Limb (tissue), 2 donors: ENCODE data around the gene SH3BP2.

Experiments
- DNase-seq, 2 donors: peaks; one replicate each; pipeline ENCODE4 v3.0.0-alpha.2; 2016; ENCODE audit errors: extremely low spot score in 2 of 2

SH3BP2 gene

DNA sequence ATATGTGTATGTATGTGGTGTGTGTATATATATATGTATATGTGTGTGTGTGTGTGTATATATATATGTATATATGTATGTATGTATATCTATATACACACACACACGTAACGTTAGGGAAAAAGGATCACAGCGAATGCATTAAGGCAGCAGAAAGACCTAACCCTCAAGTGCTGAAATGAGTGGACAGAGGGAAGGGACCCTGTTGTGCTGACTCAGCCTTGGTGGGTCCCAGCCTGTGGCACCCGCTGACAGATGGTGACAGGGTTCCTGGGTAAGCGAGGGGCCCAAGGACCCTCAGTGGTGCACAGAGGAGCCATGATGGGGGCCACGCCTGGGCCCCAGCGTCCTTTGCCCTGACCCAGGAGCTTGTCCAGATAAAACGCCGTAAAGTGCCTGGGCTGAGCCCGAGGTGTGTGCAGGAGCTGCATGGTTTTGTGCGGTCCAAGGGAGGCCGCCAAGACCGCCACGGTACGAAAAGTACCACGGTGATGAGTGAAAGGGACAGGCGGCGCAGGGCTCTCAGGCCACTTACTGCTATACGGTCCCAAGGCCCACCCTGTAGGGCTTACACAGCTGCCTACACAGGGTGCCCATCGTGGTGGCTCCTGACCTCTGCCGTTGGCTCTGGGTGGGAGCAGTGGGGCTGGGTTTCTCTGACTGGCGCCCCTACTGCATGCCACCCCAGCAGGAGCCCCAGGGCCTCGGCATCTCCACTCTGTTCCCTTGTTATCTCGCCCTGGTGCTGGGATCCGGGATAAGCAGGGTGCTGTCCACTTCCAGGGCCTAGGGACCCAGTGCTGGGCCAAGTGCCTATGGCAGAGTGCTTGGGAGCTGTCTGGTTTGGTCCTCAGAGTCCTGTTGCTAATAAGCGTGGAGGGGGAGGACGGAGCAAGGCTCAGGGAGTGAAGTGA, 10.0 kb downstream of the SH3BP2 start:
- no peak for DNase-seq

DNA sequence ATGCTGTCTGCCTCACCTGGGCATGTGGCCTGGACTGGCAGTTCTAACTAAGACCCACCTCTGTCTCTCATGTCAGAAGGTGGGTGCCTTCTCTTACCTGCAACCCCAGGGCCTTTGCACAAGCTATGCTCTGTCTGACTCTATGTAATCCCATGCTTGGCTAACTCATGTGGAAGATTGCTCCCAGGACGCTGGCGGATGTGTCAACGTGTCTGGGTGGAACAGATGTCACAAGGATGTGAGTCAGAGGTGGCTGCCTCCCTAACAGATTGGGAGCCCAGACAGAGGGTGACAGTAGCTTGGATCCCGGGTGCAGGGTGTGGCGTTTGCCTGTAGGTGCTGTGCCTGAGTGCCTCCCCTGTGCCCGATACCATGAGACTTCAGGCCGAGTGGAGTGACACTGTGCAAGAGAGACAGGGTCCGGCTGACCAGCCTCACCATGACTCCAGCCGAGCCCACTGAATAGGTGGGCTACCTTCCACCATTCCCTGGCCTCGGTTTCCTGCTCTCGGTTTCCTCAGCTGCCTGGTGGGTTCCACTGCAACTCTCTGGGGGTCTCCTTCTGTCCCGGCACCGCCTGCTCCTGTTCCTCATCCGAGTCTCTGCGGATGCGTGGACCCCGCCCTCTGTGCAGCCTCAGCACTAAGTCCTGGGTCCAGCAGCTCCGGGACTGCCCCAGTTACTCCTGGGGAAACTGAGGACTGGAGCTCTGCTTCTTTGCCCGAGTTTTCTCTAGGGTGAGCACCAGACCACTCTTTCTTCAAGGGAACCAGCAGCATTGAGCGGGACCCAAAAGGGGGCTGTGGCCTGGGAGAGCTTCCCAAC, 11.0 kb downstream of the SH3BP2 start:
- no peak for DNase-seq

DNA sequence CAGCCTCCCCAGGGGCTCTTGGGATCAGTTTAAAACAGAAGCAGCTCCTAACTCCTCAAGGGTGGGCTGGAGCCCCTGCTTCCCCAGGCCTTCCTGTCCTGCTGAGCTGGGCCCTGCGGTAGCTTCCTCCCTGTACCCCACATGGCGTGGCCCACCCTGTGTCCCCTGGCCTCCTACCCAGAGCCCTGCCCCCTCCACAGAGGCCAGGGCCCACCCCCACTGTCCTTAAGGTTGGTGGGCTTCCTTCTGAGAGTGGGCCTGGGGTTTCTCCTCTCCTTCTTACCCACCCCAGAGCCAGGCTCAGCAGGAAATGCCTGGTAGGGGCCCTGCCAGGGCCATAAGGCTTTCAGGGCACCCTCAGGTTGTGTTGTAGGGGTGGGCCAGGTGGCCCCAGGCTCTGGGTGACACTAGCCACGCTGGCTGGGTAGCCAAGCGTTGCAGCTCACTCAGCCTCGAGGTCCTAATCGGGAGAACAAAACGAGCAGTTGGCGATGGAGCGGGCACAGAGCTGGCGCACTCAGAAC, 11.6 kb downstream of the SH3BP2 start:
- no peak for DNase-seq

DNA sequence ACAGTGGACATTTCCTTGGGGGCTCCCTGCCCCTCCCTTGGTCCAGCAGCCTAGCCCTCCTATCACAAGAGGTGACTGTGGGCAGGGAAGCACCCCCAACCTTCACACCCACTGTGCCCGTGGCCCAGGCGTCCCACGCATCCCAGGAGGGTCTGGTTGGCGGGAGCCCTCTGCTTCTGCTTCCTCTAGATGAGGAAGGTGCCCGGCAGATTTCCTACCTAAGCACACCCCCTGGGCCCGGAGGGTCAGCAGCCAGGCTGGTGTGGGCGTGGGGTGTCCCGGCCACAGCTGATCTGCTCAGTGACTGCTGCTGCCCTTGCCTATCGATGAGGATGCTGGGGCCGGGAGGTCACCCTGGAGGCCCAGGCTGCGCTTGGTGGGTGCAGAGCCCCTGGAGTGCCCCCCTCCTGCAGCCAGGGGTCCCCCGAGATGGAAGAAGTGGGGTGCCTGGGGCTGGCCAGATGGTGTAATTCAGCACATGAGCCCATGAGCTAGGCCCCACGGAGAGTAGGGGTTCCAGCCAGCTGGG, 12.2 kb downstream of the SH3BP2 start:
- no peak for DNase-seq

DNA sequence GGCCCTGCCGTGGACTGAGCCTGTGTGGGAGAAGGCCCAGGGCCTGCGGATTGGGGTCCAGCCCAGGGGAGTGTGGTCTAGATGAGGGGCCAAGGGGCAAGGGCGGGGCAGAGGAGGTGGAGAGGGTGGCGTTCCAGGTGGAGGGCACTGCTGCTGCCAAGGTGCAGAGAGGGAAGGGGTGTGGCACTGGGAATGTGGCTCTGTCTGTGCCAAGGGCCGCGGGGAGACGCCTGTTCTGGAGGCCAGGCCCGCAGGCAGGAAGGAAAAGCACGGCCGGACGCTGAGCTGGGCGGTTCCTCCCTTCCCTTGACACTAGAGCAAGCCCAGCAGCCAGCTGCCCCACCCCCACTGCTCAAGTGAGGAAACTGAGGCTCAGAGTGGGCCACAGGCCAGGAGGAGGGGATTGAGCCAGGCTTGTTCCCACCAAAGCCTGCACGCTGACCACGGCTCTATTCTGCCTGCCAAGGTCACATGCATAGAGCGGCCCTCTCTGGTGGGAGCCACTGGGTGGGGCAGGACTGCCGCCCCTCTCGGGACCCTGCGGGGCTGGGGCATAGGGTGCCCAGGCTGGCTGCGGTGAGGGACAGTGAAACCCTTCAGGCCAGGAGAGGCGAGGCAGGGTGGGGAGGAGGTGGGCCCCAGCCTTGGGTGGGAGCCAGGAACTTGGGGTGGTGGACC, 13.0 kb downstream of the SH3BP2 start:
- DNase-seq = no peak

DNA sequence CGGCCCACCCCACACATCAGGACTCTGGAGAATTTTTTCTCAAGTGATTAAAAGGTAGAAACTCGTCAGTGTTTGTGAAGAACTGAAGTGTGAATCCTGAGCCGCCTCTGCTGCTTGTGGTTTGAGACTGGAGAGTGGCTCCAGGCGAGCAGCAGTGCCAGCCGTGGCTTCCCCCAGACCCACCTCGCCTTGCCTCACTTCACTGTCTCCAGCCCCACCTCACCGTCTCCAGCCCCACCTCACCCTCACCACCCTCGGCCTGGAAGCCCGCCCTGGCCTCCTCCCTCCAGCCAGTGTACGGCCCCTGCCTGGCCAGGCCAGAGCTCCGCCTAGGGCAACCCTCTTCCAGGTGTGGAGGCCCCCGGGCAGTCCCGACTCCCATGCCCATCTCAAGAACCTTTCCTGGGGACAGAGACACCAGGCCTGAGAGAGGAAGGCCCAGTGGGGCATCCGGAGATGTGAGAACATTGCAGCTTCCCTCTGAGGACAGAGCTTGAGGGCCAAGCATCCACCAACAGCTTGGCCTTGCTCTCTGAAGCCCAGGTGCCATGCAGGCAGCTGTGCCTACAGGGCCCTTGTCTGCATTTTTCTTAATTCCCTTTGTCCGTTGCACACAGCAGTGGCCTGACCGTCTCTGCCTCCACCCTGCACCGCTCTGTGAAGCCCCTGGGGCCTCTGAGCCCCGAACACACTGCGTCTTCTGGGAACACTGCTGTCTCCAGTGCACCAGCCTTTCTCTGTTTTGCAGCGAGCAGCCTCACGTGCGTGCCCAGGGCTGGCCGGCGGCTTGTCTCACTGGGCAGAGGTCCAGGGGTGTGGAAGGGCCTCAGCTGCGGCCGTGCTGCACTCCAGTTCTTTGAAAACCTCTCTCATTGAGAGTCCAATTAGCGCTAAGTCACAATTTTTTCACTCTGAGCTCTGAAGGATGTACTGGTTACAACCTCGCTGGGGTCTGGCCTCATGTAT, 13.8 kb downstream of the SH3BP2 start:
- DNase-seq = peak in 1 of 2 donors; percentile 63

DNA sequence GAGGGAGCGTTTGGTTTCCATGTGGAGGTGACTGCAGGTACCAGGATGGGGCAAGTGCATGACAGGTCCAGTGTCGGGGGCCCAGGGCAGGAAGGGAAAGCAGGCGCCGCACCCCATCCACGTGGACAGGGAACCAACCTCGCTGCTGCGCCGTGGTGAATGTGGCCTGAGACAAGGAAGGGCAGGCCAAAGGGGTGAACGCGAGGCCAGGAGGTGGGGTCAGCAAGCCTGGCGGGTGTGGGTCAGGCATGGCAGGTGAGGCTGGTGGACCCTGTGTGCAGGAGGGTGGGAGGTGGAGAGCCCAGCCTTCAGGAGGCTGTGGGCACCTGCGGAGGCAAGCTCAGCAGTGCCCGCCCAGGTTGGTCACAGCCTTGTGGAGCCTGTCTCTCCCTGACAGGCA, 14.7 kb downstream of the SH3BP2 start:
- no peak for DNase-seq

DNA sequence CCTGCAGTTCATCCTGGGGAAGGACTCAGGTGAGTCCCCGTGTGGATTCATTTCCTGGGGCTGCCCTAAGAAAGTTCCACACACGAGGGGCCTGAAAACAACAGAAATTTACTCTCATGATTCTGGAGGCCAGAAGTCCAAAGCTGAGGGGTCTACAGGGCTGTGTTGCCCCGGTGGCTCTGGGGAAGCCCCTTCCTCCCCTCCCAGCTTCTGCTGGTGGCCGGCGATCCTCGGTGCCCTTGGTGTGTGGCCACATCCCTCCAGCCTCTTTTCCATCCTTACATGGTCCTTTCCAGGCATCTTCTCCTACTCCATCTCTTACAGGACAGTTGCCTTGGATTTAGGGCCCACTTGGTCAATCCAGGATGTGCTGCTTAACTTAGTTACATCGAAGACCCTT, 15.1 kb downstream of the SH3BP2 start:
- DNase-seq = no peak

DNA sequence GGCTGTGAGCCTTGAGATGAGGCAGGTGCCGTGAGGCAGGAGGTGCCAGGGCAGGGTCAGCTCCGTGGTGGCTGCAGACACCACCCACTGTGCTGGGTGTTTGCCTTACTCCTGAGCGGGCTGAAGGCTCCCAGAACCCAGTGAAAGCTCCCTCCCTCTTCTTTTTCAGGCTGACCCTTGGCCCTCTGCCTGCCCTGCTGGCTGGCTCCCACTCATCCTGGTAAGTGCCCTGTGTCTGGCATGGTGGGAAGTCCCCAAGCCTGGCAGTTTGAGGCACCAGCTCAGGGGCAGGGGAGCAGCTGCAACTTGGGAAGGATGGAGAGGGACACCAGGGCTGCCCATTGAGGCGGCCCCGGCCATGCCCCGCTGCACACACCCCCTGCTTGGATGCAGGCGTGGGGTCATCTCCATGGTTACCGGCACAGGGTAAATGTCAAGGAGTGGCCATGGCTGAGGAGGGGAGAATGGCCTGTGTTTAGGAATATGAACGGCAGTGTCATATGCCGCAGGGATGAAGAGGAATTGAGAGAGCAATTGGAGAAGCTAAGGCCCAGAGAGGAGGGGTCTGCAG, 16.8 kb downstream of the SH3BP2 start:
- no peak for DNase-seq

DNA sequence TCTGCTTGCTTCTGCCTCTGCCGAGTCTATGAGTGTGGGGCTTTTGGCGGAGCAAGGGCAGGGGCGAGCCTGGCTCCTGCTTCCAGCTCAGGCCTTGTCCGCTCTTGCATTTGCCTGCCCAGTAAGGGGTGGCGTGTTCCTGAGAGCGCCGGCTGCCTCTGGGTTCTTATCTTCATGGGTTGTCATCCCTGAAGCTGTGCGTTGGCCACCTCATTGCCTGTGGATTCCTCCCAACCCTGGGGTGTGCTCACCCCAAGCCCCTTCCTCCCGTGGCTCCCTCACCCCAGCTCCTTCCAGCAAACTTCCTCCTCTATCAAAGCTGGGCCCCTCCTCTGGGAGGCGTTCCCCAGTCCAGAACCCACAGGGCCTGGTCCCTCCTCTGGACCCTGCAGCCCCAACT, 17.5 kb downstream of the SH3BP2 start:
- DNase-seq = no peak

DNA sequence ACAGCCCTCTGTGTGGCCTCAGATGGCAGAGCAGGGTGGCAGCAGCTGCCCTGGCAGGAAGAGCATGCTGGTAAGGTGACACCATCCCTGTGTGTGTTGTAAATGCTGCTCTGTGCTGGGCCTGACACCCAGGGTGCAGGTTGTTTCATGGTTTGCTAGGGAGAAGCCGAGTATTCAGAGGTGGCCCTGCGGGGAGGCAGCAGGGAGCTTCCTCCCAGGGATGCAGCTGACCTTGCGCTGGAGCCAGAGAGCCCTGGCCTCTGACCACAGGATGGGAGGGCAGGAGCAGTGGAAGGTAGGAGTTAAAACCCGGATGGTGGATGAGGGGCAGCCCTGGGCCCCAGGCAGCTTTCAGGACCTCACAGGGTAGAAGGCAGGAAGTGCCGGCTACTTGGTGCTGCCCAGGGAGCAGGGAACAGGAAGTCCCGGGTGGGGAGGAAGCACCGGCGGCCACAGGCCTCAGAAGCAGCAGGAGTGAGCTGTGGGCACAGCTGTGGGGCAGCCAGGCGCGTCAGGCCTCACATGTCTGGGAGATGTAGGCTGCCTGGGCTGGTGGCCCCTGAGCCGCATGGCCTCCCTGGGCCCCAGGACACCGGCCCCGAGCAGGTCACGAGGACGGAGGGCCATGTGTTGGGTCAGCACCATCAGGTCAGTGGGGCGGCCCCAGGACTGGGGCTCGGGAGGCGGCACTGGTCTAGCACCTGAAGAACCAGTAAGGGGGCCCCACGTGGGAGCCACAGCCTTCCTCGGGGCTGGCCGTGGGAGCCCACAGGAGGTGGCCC, 19.1 kb downstream of the SH3BP2 start:
- DNase-seq = peak in 1 of 2 donors; percentile 49

DNA sequence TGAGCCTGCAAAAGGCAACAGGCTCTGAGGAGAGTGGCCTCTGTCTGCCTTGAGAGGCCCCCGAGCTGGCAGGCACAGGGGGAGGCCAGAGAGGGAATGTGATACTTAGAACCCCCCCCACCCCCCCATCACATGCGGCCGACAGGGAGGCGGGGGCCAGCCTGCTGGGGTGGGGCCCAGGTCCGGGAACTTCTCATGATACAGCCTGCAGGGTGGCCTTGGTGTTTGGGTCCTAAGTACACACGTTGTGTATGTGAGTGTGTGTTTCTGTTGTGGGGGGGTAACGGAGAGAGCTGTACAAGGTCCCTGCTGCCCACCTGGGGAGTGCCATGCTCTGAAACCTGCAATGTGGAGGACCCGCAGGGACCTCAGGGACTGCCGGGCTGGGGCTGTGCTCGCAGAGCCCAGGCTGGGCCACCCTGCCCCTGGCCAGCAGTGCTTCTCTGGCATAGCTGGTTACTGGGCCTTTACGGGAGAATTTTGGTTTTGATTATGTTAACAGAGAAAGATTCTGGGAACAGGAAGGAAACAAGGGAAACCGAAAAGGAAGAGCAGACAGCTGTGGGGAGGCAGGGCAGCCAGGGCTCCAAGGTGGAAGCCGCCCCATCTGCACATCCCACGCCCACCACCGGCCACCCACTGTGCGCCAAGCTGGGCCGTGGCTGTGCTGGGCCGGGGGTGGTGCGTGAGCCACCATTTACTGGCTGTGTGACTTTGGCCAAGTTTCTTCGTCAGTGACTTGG, 19.9 kb downstream of the SH3BP2 start:
- peak in 1 of 2 donors; percentile 60 for DNase-seq

DNA sequence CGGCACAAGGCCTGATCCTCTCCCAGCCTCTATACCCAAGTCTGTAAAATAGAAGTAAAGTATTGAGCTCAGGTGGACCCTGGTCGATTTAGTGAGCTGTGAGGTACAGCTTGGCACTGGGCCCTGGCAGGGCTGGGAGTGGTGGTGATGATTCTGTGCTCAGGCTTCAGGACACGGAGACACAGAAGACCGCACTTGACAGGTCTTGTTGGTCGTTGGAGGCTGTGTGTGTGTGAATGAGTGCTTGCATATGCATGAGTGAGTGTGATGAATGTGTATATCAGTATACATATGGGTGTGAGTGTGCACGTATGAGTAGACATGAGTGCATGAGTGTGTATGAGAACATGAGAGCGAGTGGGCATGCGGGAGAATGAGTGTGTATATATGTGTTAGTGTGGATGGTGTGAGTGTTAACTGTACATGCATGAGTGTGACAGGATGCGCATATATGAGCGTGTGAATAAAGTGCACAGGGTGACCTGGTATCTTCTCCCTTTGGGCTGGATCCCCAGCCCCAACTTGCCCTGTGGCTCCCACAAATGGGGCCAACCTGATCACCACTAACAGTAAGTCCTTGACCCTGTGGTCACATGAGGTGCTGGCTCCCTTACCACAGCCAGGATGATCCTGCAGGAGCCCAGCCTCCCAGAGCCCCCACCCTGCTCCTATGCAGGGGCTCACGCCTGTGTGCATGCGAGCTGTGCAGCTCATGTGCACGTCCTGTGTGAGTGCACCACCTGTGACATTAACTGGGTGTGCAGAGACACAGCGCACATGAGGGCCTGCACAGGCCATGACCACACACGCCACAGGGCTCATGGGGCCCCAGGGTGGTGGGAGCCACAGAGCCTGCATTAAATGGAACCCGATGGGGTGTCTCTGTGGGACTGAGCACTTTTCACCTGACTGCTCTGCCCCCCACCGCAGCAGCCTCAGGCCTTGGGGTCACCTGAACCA, 20.8 kb downstream of the SH3BP2 start:
- no peak for DNase-seq

DNA sequence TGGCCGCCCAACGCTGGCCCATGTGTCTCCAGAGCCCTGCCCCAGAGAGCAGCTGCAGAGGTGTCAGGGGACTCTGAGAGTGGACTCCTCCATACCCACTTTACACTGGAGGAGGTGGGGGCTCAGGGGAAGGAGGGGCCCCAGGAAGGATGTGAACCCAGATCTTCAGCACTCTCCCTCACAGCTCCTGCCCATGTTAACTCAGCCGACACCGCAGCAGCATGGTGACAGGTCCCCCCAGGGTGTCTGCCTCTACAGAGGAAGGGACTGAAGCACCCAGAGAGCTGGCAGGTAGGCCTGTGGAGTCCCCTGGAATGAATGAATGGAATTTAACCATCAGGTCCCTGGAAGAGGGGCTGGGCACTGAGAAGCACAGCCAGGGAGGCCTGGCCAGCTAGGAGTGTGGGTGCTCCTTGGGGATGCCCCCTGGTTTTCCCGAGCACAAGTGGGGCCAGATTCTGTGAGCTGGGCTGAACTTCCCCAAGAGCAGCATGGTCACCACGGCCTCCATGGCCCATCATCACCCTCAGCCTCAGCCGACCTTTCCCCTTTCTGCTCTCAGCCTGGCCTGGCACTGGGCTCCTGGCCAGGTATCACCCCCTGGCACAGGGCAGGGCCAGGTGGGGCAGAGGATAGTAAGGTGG, 21.9 kb downstream of the SH3BP2 start:
- no peak for DNase-seq

DNA sequence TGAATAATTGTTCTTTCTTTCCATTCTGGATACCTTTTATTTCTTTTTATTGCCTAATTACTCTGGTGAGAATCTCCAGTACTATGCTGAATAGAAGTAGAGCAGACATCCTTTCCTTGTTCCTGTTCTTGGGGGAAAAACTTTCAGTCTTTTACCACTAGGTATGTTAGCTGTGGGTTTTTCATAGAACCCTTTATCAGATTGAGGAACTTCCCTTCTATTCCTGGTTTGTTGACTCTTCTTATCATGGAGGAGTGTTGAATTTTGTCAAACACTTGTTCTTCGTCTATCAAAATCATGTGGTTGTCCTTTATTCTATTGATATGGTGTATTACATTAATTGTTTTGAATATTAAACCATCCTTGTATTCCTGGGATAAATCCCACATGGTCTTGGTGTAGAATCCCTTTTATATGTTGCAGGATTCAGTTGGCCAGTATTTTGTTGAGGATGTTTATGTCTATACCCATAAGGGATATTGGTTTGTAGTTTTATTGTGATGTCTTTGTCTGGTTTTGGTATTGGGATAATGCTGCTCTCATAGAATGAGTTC, 23.6 kb downstream of the SH3BP2 start:
- no peak for DNase-seq

DNA sequence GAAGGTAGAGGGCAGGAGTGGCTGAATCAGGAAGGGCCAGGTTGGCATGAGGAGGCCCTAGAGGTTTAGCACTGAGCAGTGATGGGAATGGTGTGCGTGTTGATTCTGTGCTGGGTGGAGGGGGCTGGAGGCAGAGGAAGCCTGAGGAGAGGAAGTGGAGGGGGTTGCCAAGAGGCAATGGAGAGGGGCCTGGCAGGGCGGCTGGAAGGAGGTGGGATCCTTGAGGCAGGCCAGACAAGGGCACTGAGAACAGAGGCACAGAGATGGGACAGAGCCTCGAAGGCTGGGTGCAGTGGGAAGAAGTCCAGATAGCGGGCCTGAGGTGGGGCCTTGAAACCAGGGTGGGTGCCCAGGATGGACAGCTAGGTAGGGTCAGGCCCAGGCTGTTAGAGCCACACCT, 24.3 kb downstream of the SH3BP2 start:
- no peak for DNase-seq
